ENCODE measurements around the gene CIC.
A peak's percentile ranks its signal among the peaks of the same experiment; 100 is the strongest.

CIC gene

GRCh38 chr19:42288881-42289555 lies 20.0 kb downstream of the CIC start:
- DNase-seq (ENCODE audit: low read depth), result no peak

- DNase-seq (ENCODE audit: low read depth), result no peak
These were observed 20.5 kb downstream of the CIC start for GRCh38 chr19:42289556-42290041.

DNA sequence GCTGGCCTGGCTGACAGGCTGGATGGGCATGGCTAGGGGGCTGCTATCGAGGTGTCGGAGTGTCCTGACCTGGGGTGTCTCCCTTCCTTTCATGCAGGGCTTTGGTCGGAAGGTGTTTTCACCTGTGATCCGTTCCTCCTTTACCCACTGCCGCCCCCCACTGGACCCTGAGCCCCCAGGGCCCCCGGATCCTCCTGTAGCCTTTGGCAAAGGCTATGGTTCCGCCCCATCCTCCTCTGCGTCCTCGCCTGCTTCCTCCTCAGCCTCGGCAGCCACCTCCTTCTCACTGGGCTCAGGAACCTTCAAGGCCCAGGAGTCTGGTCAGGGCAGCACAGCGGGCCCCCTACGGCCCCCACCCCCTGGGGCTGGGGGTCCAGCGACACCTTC lies 21.1 kb downstream of the CIC start:
- DNase-seq (ENCODE audit: low read depth), result no peak

DNA sequence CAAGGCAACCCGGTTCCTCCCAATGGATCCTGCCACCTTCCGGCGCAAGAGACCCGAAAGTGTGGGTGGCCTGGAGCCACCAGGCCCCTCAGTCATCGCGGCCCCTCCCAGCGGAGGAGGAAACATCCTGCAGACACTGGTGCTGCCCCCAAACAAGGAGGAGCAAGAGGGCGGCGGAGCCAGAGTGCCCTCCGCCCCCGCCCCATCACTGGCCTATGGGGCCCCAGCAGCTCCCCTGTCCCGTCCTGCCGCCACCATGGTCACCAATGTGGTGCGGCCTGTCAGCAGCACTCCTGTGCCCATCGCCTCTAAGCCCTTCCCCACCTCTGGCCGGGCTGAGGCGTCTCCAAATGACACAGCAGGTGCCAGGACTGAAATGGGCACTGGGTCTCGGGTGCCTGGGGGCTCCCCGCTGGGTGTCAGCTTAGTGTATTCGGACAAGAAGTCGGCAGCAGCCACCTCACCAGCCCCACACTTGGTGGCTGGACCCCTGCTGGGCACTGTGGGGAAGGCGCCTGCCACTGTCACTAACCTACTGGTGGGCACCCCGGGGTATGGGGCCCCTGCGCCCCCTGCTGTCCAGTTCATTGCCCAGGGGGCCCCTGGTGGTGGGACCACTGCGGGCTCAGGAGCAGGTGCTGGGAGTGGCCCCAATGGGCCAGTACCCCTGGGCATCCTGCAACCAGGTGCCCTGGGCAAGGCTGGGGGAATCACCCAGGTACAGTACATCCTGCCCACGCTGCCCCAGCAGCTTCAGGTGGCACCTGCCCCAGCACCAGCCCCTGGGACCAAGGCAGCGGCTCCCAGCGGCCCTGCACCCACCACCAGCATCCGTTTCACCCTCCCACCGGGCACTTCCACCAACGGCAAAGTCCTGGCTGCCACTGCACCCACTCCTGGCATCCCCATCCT lies 21.7 kb downstream of the CIC start:
- no peak for DNase-seq (ENCODE audit: low read depth)

DNA sequence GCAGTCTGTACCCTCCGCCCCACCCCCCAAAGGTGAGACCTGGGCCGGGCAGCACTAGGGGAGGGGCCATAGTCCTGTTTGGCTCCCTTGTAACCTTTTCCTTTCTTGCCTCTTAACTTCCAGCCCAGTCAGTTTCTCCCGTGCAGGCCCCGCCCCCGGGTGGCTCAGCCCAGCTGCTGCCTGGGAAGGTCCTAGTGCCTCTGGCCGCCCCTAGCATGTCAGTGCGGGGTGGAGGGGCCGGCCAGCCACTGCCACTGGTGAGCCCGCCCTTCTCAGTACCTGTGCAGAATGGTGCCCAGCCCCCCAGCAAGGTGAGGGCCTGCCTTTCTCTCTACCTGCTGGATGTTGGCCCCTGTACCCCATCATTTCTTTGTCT lies 22.4 kb downstream of the CIC start:
- no peak for DNase-seq (ENCODE audit: low read depth)

GRCh38 chr19:42292042-42292960 lies 23.2 kb downstream of the CIC start:
- no peak for DNase-seq (ENCODE audit: low read depth)

- no peak for DNase-seq (ENCODE audit: low read depth)
These were observed 23.9 kb downstream of the CIC start for GRCh38 chr19:42292963-42293362.

DNA sequence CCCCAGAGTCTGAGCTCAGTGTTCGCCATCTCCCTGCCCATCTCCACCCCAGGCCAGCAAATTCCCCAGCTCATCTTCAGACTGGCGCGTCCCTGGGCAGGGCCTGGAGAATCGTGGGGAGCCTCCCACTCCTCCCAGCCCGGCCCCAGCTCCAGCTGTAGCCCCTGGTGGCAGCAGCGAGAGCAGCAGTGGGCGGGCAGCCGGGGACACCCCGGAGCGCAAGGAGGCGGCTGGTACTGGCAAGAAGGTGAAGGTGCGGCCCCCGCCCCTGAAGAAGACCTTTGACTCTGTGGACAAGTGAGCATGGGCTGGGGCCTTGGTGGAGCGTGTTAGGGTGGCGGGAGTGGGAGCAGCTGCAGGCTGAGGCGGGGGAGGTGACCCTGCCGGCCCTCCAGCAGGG lies 24.5 kb downstream of the CIC start:
- DNase-seq (ENCODE audit: low read depth), result no peak

GRCh38 chr19:42293948-42294347 lies 24.9 kb downstream of the CIC start:
- DNase-seq (ENCODE audit: low read depth), result no peak

GRCh38 chr19:42294471-42295137 lies 25.6 kb downstream of the CIC start:
- DNase-seq (ENCODE audit: low read depth), result no peak

GRCh38 chr19:42295342-42295741 lies 26.3 kb downstream of the CIC start:
- DNase-seq (ENCODE audit: low read depth), result no peak

DNA sequence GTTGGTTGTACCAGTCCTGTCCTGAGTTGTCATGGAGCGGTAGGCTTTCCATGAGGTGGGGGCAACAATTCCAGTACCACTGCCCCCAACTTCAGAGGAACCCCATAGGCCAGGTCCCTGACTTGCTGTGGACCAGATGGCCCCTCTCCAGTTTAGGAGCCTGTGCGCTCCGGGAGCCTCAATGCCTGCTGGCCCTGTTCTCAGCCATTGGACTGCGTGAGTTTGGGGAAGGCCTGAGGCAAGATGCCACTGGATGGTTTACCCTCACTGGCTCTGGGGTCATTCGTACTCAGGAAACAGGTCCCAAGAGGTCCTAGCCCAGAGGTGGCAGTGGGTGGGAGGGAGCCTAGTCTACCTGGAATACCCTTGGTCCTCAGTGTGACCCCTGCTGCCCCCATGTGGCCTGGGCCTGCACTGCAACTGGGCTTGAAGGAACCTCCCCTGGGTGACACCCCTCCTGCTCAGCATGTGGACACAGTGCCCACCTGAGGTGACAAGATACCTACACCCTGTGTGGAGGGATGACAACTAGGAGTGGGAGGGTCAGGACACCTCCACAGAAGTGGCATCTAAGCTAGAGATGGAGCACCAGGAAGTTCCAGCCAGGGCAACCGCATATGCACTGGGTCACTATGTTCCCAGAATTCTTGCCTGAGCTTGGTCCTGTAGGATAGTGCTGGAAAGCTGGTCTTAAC lies 26.9 kb downstream of the CIC start:
- peak; percentile 91 for DNase-seq (ENCODE audit: low read depth)

- DNase-seq (ENCODE audit: low read depth), result no peak
These were observed 28.0 kb downstream of the CIC start for GRCh38 chr19:42297039-42297438.

GRCh38 chr19:42301646-42302203 lies 32.7 kb downstream of the CIC start, which contains the start of gene PRR19:
Gene PRR19, plus strand, starts transcription at chr19:42302132. Its CDS starts 7,453 bp downstream, at chr19:42309585.
- no peak for DNase-seq (ENCODE audit: low read depth)

GRCh38 chr19:42303101-42303464 lies 34.0 kb downstream of the CIC start:
- no peak for DNase-seq (ENCODE audit: low read depth)

DNA sequence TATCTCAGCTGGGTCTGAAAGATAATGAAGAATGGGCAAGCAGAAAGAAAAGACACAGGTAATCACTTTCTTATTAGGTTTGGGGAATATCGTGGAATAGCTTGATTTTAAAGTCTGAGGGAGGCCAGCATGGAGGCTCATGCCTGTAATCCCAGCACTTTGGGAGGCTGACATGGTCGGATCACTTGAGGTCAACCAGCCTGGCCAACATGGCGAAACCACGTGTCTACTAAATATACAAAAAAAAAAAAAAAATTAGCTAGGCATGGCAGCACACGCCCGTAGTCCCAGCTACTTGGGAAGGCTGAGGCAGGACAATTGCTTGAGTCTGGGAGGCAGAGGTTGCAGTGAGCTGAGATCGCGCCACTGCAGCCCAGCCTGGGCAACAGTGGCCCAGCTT lies 34.8 kb downstream of the CIC start:
- no peak for DNase-seq (ENCODE audit: low read depth)

DNA sequence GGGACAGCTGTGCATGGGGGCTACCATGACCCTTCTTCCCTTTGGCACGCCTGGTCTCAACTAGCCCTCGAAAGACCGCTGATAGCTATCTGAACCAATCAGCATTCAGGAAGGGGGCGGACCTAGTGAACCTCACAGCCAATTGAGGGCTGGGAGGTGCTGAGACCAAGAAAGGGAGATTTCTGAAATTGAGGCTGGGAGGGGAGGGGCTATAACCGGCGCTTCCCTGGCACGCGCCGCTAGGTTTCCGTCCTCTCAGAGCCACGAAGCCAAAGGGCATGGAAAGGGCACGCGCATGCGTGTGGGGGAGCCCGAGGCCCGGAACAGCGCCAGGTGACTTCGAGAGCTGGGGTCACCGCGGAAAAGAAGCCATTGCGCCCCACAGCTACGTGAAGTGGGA lies 37.6 kb downstream of the CIC start:
- DNase-seq (ENCODE audit: low read depth), result no peak

- DNase-seq (ENCODE audit: low read depth), result no peak
These were observed 40.6 kb downstream of the CIC start for GRCh38 chr19:42309686-42310085.

DNA sequence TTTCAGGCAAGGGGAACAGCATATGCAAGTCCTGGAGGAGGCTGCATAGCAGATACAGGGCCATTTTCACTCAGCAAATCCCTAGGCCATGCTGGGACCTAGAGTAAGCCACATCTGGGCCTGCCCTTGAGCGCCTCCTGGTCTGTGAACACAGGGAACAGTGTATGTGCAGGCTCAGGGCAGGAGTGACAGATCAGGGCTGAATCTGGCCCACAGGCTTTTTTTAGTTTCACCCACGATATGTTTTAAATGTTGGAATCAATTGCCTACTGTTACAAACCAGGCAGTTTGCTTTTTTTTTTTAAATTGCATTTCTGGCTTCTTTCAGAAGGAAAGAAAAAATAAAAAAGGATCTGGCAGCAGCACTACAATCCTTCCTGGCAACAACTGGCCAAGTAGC lies 42.6 kb downstream of the CIC start:
- no peak for DNase-seq (ENCODE audit: low read depth)

DNA sequence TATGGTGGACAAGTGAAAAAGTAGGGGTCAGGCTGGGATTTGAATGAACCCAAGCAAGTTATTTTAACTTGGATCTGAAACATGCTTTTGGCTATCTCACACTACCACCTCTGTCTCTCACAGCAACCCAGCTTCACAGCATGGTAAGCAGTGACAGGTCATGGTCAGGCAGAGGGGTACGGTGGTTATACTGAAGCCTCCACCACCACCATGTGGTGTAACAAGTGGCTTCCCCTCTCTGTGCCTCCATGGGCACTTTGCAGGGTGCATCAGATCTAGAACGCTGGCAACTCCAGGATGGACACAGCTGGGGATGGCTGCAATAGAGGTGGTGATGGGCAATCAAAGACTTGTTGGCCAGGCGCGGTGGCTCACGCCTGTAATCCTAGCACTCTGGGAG lies 43.3 kb downstream of the CIC start:
- no peak for DNase-seq (ENCODE audit: low read depth)
